ENCODE measurements around the gene PPP2R5C. TPM values are rescaled to one million over a fixed set of nuclear protein-coding genes. Genes with fewer than 3 reads are reported as not detected.

PPP2R5C gene
- total RNA-seq, 1 experiment from 2014 or later: 93.0 TPM

GRCh38 chr14:101961011-101961721 lies 199.7 kb downstream of the PPP2R5C start:
- H2AK5ac ChIP-seq (ENCODE audit: insufficient read length, low read length): no peak overlapping the region
- no peak overlapping the region for H2AFZ ChIP-seq (ENCODE audit: low read length)
- no peak overlapping the region for H2BK5ac ChIP-seq (ENCODE audit: insufficient read length, low read length)
- no peak overlapping the region for H2BK15ac ChIP-seq (ENCODE audit: low read depth, low read length)
- H4K20me1 ChIP-seq (ENCODE audit: control insufficient read depth, insufficient read depth, insufficient read length): no peaks in the 10 kb centered on the region
- no peak overlapping the region for H4K5ac ChIP-seq (ENCODE audit: insufficient read length, low read depth, low read length)
- H3K23me2 ChIP-seq (ENCODE audit: insufficient read length, low read depth, low read length, poor library complexity, severe bottlenecking): peaks cover 14% of the 10 kb centered on the region
- Mint-ChIP-seq H3K4me3 (no peak overlapping the region; a peak in 1 of 5 replicates), H3K4me1 (peaks cover 18 to 23% of the 10 kb centered on the region in 2 experiments), H3K9me3 (no peaks in the 10 kb centered on the region; a peak in 1 of 5 replicates), H3K27ac (no peak overlapping the region), H3K36me3 (ENCODE audit: insufficient read depth in 1 of 3, low read depth in 3 of 3) (no peaks in the 10 kb centered on the region), H3K27me3 (ENCODE audit: low read depth) (peaks cover 43% of the 10 kb centered on the region)
- peaks cover 8% of the 10 kb centered on the region; the same call in 1 of the 2 replicates for H3K79me2 ChIP-seq (ENCODE audit: insufficient read depth, low read length)
- no peak overlapping the region for H3K14ac ChIP-seq (ENCODE audit: insufficient read depth, low read length)
- H2BK20ac ChIP-seq (ENCODE audit: low read depth, low read length, poor library complexity, severe bottlenecking): no peak overlapping the region
- no peak overlapping the region for H3K27ac ChIP-seq (ENCODE audit: insufficient read length, low read depth, low read length)
- no peak overlapping the region for H2BK120ac ChIP-seq (ENCODE audit: low read depth, low read length, poor library complexity, severe bottlenecking)
- peak; percentile 89 for DNase-seq
- H3K18ac ChIP-seq (ENCODE audit: insufficient read length, low read depth, low read length): no peak overlapping the region
- H3K79me1 ChIP-seq (ENCODE audit: insufficient read depth, low read depth, low read length, poor library complexity, severe bottlenecking): no peaks in the 10 kb centered on the region
- no peak overlapping the region for H4K91ac ChIP-seq (ENCODE audit: insufficient read length, low read depth, low read length)
- H3K27me3 ChIP-seq (ENCODE audit: insufficient read depth, low read length): peaks cover 4% of the 10 kb centered on the region; the same call in 1 of the 2 replicates
- no peaks in the 10 kb centered on the region for H3K9me3 ChIP-seq (ENCODE audit: control insufficient read depth, low read depth, low read length)
- no peak overlapping the region for H4K8ac ChIP-seq (replicated peaks; ENCODE audit: insufficient read length, low read depth, low read length)
- no peak overlapping the region for H2BK12ac ChIP-seq (ENCODE audit: insufficient read length, low read depth, low read length)
- H3K4me1 ChIP-seq (ENCODE audit: insufficient read depth, low read length): no peaks in the 10 kb centered on the region
- no peak overlapping the region for H3K4ac ChIP-seq (ENCODE audit: low read depth, low read length)
- no CpG with 5 or more reads among the region's 19 CpGs for WGBS (ENCODE audit: extremely low coverage, insufficient read length, low lambda C conversion rate)
- no peak overlapping the region for H3K4me2 ChIP-seq (ENCODE audit: insufficient read depth, insufficient read length, low read length)
- H3K56ac ChIP-seq (ENCODE audit: insufficient read length, low read depth, low read length): no peak overlapping the region
- peak; percentile 94 for TF ChIP-seq CTCF (conservative IDR thresholded peaks at IDR 0.05)
- no peak overlapping the region for H3T11ph ChIP-seq (ENCODE audit: low read length)
- no peak overlapping the region for H3K9ac ChIP-seq (ENCODE audit: extremely low read depth, insufficient read length, low read length)
- H3K23ac ChIP-seq (ENCODE audit: insufficient read length, low read depth, low read length): no peak overlapping the region
